IMR-90 (cell line): Measurements from ENCODE around the gene CARS2. TPM values are rescaled to one million over a fixed set of nuclear protein-coding genes. Genes with fewer than 3 reads are reported as not detected.
A peak's percentile ranks its signal among the peaks of the same experiment; 100 is the strongest.

ENCODE experiments used
- ATAC-seq: fragments of 200-7000 bp; cut with Tn5 transposase; 2 replicates; pipeline ENCODE4 v1.9.1; 2020; ENCODE audit warnings: low read depth, mild to moderate bottlenecking, moderate library complexity
- BruUV-seq: library from RNA; stranded (reverse); fragments of 400-500 nt; replicated peaks from 2 replicates; lab custom pipeline; 2021; lab: Mats Ljungman, UMichigan
- CTCF ChIA-PET: fragments of 300-600 bp; formaldehyde crosslinking; extraction: SDS; loops from one replicate; lab custom pipeline; 2021; ENCODE audit warnings: antibody characterized with exemption; lab: Yijun Ruan, JAX
- POLR2A ChIA-PET: fragments of 300-600 bp; sonication (Branson Sonifier 250); formaldehyde crosslinking; loops from one replicate; lab custom pipeline; 2022; ENCODE audit warnings: antibody characterized with exemption; ENCODE audit not compliant: unreplicated experiment; lab: Charles Lee
- DNase-seq: peaks from one replicate; pipeline ENCODE4 v3.0.0; 2013
- H2AFZ ChIP-seq: replicated peaks from 2 replicates; pipeline ENCODE3; 2013; ENCODE audit warnings: low read length, mild to moderate bottlenecking; ENCODE audit not compliant: poor library complexity
- H2AK5ac ChIP-seq: 2 replicates; pipeline ENCODE4 v1.6.1; 2013; ENCODE audit warnings: low read depth, low read length, inconsistent platforms
- H2AK9ac ChIP-seq: replicated peaks from 2 replicates; pipeline ENCODE3; 2013; ENCODE audit warnings: mild to moderate bottlenecking, low read depth, low read length, moderate library complexity; ENCODE audit not compliant: poor library complexity
- H2BK120ac ChIP-seq: 2 replicates; pipeline ENCODE4 v1.6.1; 2013; ENCODE audit warnings: low read depth, low read length, inconsistent platforms
- H2BK15ac ChIP-seq: 3 replicates; pipeline ENCODE4 v1.6.1; 2013; ENCODE audit warnings: low read depth, low read length, inconsistent platforms
- H2BK20ac ChIP-seq: 2 replicates; pipeline ENCODE4 v1.6.1; 2013; ENCODE audit warnings: low read depth, mild to moderate bottlenecking, inconsistent platforms, low read length, moderate library complexity
- H2BK5ac ChIP-seq: 2 replicates; pipeline ENCODE4 v1.6.1; 2013; ENCODE audit warnings: mild to moderate bottlenecking, low read depth, low read length, inconsistent platforms; ENCODE audit not compliant: poor library complexity, severe bottlenecking
- H3K14ac ChIP-seq: replicated peaks from 2 replicates; pipeline ENCODE4 v1.6.1; 2013; ENCODE audit warnings: low read depth, low read length, inconsistent platforms
- H3K18ac ChIP-seq: 2 replicates; pipeline ENCODE4 v1.6.1; 2013; ENCODE audit warnings: low read depth, low read length, control low read depth
- H3K23ac ChIP-seq: 2 replicates; pipeline ENCODE4 v1.6.1; 2013; ENCODE audit warnings: low read depth, low read length, inconsistent platforms
- H3K27ac ChIP-seq: 2 replicates; pipeline ENCODE4 v1.5.1; 2013; ENCODE audit warnings: mild to moderate bottlenecking, control low read depth, low read length; ENCODE audit not compliant: insufficient read depth
- H3K27me3 ChIP-seq: 2 replicates; pipeline ENCODE4 v1.6.1; 2013; ENCODE audit warnings: low read length; ENCODE audit not compliant: control insufficient read depth, insufficient read depth
- H3K36me3 ChIP-seq: 2 replicates; pipeline ENCODE4 v1.6.1; 2013; ENCODE audit warnings: low read length, mixed read lengths; ENCODE audit not compliant: control insufficient read depth, insufficient read depth
- H3K4ac ChIP-seq: 2 replicates; pipeline ENCODE4 v1.6.1; 2013; ENCODE audit warnings: low read depth, low read length, inconsistent platforms
- H3K4me1 ChIP-seq: 2 replicates; pipeline ENCODE4 v1.6.1; 2013; ENCODE audit warnings: low read length, mixed read lengths; ENCODE audit not compliant: control insufficient read depth, insufficient read depth
- H3K4me2 ChIP-seq: 2 replicates; pipeline ENCODE4 v1.6.1; 2013; ENCODE audit warnings: low read depth, mild to moderate bottlenecking, control low read depth, low read length, moderate library complexity
- H3K4me3 ChIP-seq: 2 replicates; pipeline ENCODE4 v1.5.1; 2013; ENCODE audit warnings: low read depth, mild to moderate bottlenecking, control low read depth, low read length, moderate library complexity; ENCODE audit not compliant: insufficient read depth
- H3K56ac ChIP-seq: 2 replicates; pipeline ENCODE4 v1.6.1; 2013; ENCODE audit warnings: low read length, inconsistent platforms; ENCODE audit not compliant: insufficient read depth; ENCODE audit errors: extremely low read depth
- H3K79me1 ChIP-seq, 2 experiments: 2 replicates each; pipeline ENCODE4 v1.6.1; 2013; ENCODE audit warnings: low read length in 2 of 2, inconsistent platforms in 1 of 2, low read depth in 1 of 2
- H3K9ac ChIP-seq: 2 replicates; pipeline ENCODE4 v1.6.1; 2013; ENCODE audit warnings: low read depth, low read length, control low read depth
- H3K9me1 ChIP-seq: 2 replicates; pipeline ENCODE4 v1.6.1; 2013; ENCODE audit warnings: low read length, inconsistent platforms; ENCODE audit not compliant: insufficient read depth
- H3K9me3 ChIP-seq: 2 replicates; pipeline ENCODE4 v1.6.1; 2013; ENCODE audit warnings: low read length; ENCODE audit not compliant: control insufficient read depth, insufficient read depth
- H4K20me1 ChIP-seq: 2 replicates; pipeline ENCODE4 v1.6.1; 2013; ENCODE audit warnings: low read length, inconsistent platforms; ENCODE audit not compliant: insufficient read depth
- H4K5ac ChIP-seq: 2 replicates; pipeline ENCODE4 v1.6.1; 2013; ENCODE audit warnings: mild to moderate bottlenecking, low read depth, low read length, control low read depth
- H4K8ac ChIP-seq, 2 experiments: 2 replicates each; pipeline ENCODE4 v1.6.1; 2013; ENCODE audit warnings: low read depth in 2 of 2, low read length in 2 of 2, control low read depth in 1 of 2, inconsistent platforms in 1 of 2
- H4K91ac ChIP-seq: 2 replicates; pipeline ENCODE4 v1.6.1; 2013; ENCODE audit warnings: low read depth, low read length, inconsistent platforms; ENCODE audit not compliant: insufficient read depth
- CEBPB ChIP-seq: IDR thresholded peaks from 2 replicates; pipeline ENCODE4 v1.6.1; 2012; ENCODE audit warnings: low read depth, low read length, improper control_type of control experiment
- NFE2L2 ChIP-seq: fragments of 150-350 bp; IDR thresholded peaks from 2 replicates; pipeline ENCODE4 v1.6.1; 2016; ENCODE audit warnings: low read depth, mild to moderate bottlenecking, low read length
- POLR2A ChIP-seq: IDR thresholded peaks from 2 replicates; pipeline ENCODE4 v1.6.1; 2012; ENCODE audit warnings: mild to moderate bottlenecking, low read depth, low read length
- RFX5 ChIP-seq: IDR thresholded peaks from 2 replicates; pipeline ENCODE4 v1.8.0; 2012; ENCODE audit warnings: low read depth, mild to moderate bottlenecking, low read length, moderate library complexity
- WGBS, 2 experiments: methylation state at CpG; one replicate each; pipeline versions ENCODE4 v1.1.5 to v1.1.7; 2013; ENCODE audit warnings: missing lambda C conversion rate in 2 of 2; ENCODE audit not compliant: insufficient read length in 1 of 2; ENCODE audit errors: extremely low coverage in 2 of 2; 5-methylcytosine and 5-hydroxymethylcytosine counted together
- dilution Hi-C: fragments of 300-500 bp; cut with HindIII; formaldehyde crosslinking; loops from one replicate; pipeline ENCODE4 v1.14.3; 2018; ENCODE audit warnings: low sequenced_read_pairs; ENCODE audit not compliant: unreplicated experiment
- in situ Hi-C: fragments of 300-500 bp; cut with MboI; formaldehyde crosslinking; loops from 3 replicates; pipeline ENCODE4 v1.14.3; 2019; ENCODE audit warnings: low sequenced_read_pairs, inconsistent platforms, mixed read lengths
- intact Hi-C: fragments of 100-400 bp; cut with micrococcal nuclease; formaldehyde crosslinking; loops from 2 replicates; pipeline ENCODE4 v1.10.0; 2022
- polyA plus RNA-seq, 3 experiments: library from polyadenylated mRNA; depleted of rRNA; stranded (reverse); fragments of >200 nt; gene quantifications; 2 replicates each; pipeline ENCODE4 v1.2.3, GENCODE V29; 2012; ENCODE audit warnings: low replicate concordance in 1 of 3
- total RNA-seq: library from RNA; depleted of rRNA; stranded (reverse); fragments of >200 nt; gene quantifications from 2 replicates; pipeline ENCODE4 v1.2.3, GENCODE V29; 2012

CARS2 gene
- total and polyA plus RNA-seq, 2 of the 4 experiments (the other 2 are of a cell fraction): 76.2 to 76.4 TPM

- H3K4me1 ChIP-seq: no peaks in the 10 kb centered on the region; the same call in 1 of the 2 replicates
- intact Hi-C loops (loop anchor here (1.0 to 5.0 kb wide), 4 partner anchors 42 to 200 kb away; partner anchors contain the start of gene ANKRD10), dilution Hi-C loops (no loop called here), in situ Hi-C loops (loop anchor here (5.0 kb wide), 1 partner anchor 92 kb away; no protein-coding TSS in a partner anchor)
- no peaks in the 10 kb centered on the region for H3K9me3 ChIP-seq
- H3K56ac ChIP-seq: peak overlapping the region; percentile 92
- H4K20me1 ChIP-seq: peaks cover 41% of the 10 kb centered on the region
- H3K27ac ChIP-seq: peak overlapping the region; percentile 83
- H3K9me1 ChIP-seq: peaks cover 3% of the 10 kb centered on the region; the same call in 1 of the 2 replicates
- peak overlapping the region; percentile 79 for H3K4ac ChIP-seq
- no peak overlapping the region for H2BK15ac ChIP-seq
- peak overlapping the region; percentile 16; the same call in 1 of the 2 replicates for H3K18ac ChIP-seq
- peak overlapping the region; percentile 33; the same call in 1 of the 2 replicates for H2BK120ac ChIP-seq
- no peak for ATAC-seq
- H2BK20ac ChIP-seq: no peak overlapping the region
- no TSS peak for BruUV-seq
- H4K91ac ChIP-seq: peak overlapping the region; percentile 53
- 0% methylated on average over 36 of the region's 49 CpGs; no CpG with 5 or more reads in 1 of the 2 experiments for WGBS, 2 experiments
- H3K23ac ChIP-seq: peak overlapping the region; percentile 73
- ChIA-PET CTCF (interaction anchor here (0.6 kb wide), 2 partner anchors 9 to 44 kb away, joined by 3 to 4 read pairs; no protein-coding TSS in a partner anchor), POLR2A (interaction anchor here (0.6 to 0.7 kb wide), 8 partner anchors 25 to 1569 kb away, joined by 3 to 7 read pairs (median 4); no protein-coding TSS in a partner anchor)
- H3K36me3 ChIP-seq: peaks cover 6% of the 10 kb centered on the region; the same call in 1 of the 2 replicates
- DNase-seq: peak; percentile 25
- peak overlapping the region; percentile 87 for H3K9ac ChIP-seq
- TF ChIP-seq RFX5 (no peak), NFE2L2 (peak; percentile 43; the same call in 1 of the 2 replicates), CEBPB (no peak), POLR2A (peak; percentile 100)
- H2AK5ac ChIP-seq: peak overlapping the region; percentile 37
- H3K14ac ChIP-seq: peak overlapping the region; percentile 76
- no peaks in the 10 kb centered on the region for H3K27me3 ChIP-seq
- H2AK9ac ChIP-seq: peak overlapping the region; percentile 98
- H3K4me3 ChIP-seq: peak overlapping the region; percentile 98
- H2AFZ ChIP-seq: peak overlapping the region; percentile 94
- peak overlapping the region in 1 of 2 experiments; percentile 44; a peak in 1 of 4 replicates for H4K8ac ChIP-seq
- H4K5ac ChIP-seq: peak overlapping the region; percentile 11; the same call in 1 of the 2 replicates
- H2BK5ac ChIP-seq: peak overlapping the region; percentile 82
- H3K4me2 ChIP-seq: peak overlapping the region; percentile 67
- peaks cover 6 to 43% of the 10 kb centered on the region in 2 experiments; a peak in 3 of 4 replicates for H3K79me1 ChIP-seq
These were observed 9.0 kb upstream of the CARS2 start for GRCh38 chr13:110714797-110715394.
